ENCODE measurements around the gene NME3. TPM values are rescaled to one million over a fixed set of nuclear protein-coding genes. Genes with fewer than 3 reads are reported as not detected.

Gene NME3
- total RNA-seq, 1 experiment from 2014 or later: 49.0 TPM

DNA sequence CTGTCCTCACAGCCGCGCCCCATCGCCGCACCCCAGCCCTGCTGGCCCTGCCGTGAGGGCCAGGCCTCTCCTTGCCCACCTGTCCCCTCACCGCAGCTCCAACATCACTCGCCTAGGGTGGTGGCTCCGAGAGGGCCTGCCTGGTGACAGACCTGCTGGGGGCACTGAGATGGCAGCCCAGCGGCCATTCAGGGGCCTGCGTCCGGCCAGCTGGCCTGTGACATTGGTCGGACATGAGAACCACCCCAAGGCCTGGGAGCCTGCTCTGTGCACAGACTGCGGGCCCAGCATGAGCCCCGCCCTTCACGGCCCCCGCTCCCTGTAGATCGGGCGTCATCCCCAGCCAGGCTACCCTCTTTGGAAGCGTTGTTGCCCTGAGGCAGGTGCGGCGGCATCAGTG is 11.8 kb downstream of the NME3 start:
- H3F3A ChIP-seq (ENCODE audit: insufficient read depth, low read depth): no peaks in the 10 kb centered on the region; the same call in 1 of the 2 replicates
- no peaks in the 10 kb centered on the region for H3K79me2 ChIP-seq (ENCODE audit: low read depth)
- no peak overlapping the region for H3K27ac ChIP-seq
- no TSS peak for BruUV-seq (replicated peaks)
- no peak overlapping the region for H3K4me3 ChIP-seq
- no peaks in the 10 kb centered on the region; the same call in 1 of the 2 replicates for H4K20me1 ChIP-seq (ENCODE audit: insufficient read depth)
- H3K9me2 ChIP-seq (ENCODE audit: insufficient read depth): no peaks in the 10 kb centered on the region
- POLR2A ChIA-PET (ENCODE audit: unreplicated experiment): interaction anchor here (0.5 kb wide), 1 partner anchor 48 kb away, joined by 7 read pairs; no protein-coding TSS in a partner anchor
- intact Hi-C loops (cut with micrococcal nuclease; ENCODE audit: unreplicated experiment): no loop called here
- H3K4me1 ChIP-seq (replicated peaks; ENCODE audit: insufficient read depth): no peaks in the 10 kb centered on the region
- H3K27me3 ChIP-seq (ENCODE audit: insufficient read depth, low read depth): no peaks in the 10 kb centered on the region
- H3K4me2 ChIP-seq: no peak overlapping the region
- no peak for TF ChIP-seq EZH2 (IDR thresholded peaks at IDR 0.05; ENCODE audit: low read depth)
- no peaks in the 10 kb centered on the region for H3K9me3 ChIP-seq (ENCODE audit: insufficient read depth, low read depth)
- no peak for DNase-seq
- H3K36me3 ChIP-seq (ENCODE audit: low read depth): no peaks in the 10 kb centered on the region; the same call in none of the 2 replicates
- CTCF ChIA-PET: no interaction called here
- H2AFZ ChIP-seq: no peak overlapping the region

- no peaks in the 10 kb centered on the region for H3K4me1 ChIP-seq (replicated peaks; ENCODE audit: insufficient read depth)
- intact Hi-C loops (cut with micrococcal nuclease; ENCODE audit: unreplicated experiment): no loop called here
- no peak for TF ChIP-seq CTCF (conservative IDR thresholded peaks at IDR 0.05)
- TF ChIP-seq EZH2 (IDR thresholded peaks at IDR 0.05; ENCODE audit: low read depth): no peak
- no peaks in the 10 kb centered on the region for H3K9me3 ChIP-seq (ENCODE audit: insufficient read depth, low read depth)
- H3F3A ChIP-seq (ENCODE audit: insufficient read depth, low read depth): no peaks in the 10 kb centered on the region; the same call in 1 of the 2 replicates
- no peaks in the 10 kb centered on the region for H3K79me2 ChIP-seq (ENCODE audit: low read depth)
- no peak overlapping the region for H3K27ac ChIP-seq
- no peaks in the 10 kb centered on the region for H3K27me3 ChIP-seq (ENCODE audit: insufficient read depth, low read depth)
- no peak overlapping the region for H2AFZ ChIP-seq
- ChIA-PET CTCF (no interaction called here), POLR2A (ENCODE audit: unreplicated experiment) (interaction anchor here (0.5 kb wide), 1 partner anchor 47 kb away, joined by 7 read pairs; no protein-coding TSS in a partner anchor)
- DNase-seq: no peak
- H3K36me3 ChIP-seq (ENCODE audit: low read depth): no peaks in the 10 kb centered on the region; the same call in none of the 2 replicates
- no peak overlapping the region for H3K4me2 ChIP-seq
- BruUV-seq (replicated peaks): no TSS peak
- H3K9me2 ChIP-seq (ENCODE audit: insufficient read depth): no peaks in the 10 kb centered on the region
- H3K4me3 ChIP-seq: no peak overlapping the region
- H4K20me1 ChIP-seq (ENCODE audit: insufficient read depth): no peaks in the 10 kb centered on the region; the same call in 1 of the 2 replicates
Observed at GRCh38 chr16:1758923-1759322, 12.4 kb downstream of the NME3 start.

DNA sequence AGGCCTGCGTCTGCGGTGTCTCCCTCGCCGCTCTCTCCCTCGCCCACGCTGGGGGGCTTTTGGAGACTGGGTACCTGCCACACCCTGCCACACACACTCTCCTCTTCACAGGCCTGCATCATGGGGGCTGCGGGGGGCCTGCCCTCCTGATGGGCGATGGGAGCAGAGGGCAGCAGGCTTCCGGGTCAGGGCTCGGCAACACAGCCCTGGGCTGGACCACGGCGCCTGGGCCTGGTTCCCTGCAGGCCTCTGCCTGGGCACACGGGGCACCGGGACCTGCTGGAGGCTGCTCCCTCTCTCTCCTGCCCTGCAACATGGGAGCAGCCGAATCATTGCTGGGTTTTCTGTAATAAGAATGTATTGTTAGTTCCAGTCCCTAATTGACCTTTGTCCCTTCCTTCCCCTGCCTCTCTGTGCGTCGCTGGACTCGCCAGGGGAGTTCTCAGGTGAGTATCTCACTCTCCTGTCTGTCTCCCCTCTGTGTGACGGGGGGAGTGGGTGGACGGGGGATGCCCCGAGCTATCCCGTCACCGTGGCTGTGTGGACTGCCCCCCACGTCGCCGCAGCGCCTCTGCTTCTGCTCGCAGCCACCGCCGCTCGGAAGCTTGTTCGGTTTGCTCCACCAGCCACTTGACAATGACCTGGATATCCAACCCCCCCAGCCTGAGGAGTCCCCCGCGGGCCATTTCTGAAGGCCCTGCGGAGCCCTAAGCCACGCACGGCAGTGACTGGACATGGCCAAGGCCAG is 13.5 kb downstream of the NME3 start:
- H3K4me2 ChIP-seq: no peak overlapping the region
- no peaks in the 10 kb centered on the region; the same call in 1 of the 2 replicates for H3F3A ChIP-seq (ENCODE audit: insufficient read depth, low read depth)
- ChIA-PET CTCF (no interaction called here), POLR2A (ENCODE audit: unreplicated experiment) (no interaction called here)
- H3K27me3 ChIP-seq (ENCODE audit: insufficient read depth, low read depth): no peaks in the 10 kb centered on the region
- no peaks in the 10 kb centered on the region; the same call in 1 of the 2 replicates for H4K20me1 ChIP-seq (ENCODE audit: insufficient read depth)
- no peak overlapping the region for H3K27ac ChIP-seq
- no peaks in the 10 kb centered on the region for H3K9me3 ChIP-seq (ENCODE audit: insufficient read depth, low read depth)
- no peak overlapping the region for H3K4me3 ChIP-seq
- H3K36me3 ChIP-seq (ENCODE audit: low read depth): no peaks in the 10 kb centered on the region; the same call in none of the 2 replicates
- H2AFZ ChIP-seq: no peak overlapping the region
- H3K9me2 ChIP-seq (ENCODE audit: insufficient read depth): no peaks in the 10 kb centered on the region
- no peak for TF ChIP-seq EZH2 (IDR thresholded peaks at IDR 0.05; ENCODE audit: low read depth)
- no peak for TF ChIP-seq CTCF (conservative IDR thresholded peaks at IDR 0.05)
- H3K4me1 ChIP-seq (replicated peaks; ENCODE audit: insufficient read depth): no peaks in the 10 kb centered on the region
- BruUV-seq (replicated peaks): no TSS peak
- intact Hi-C loops (cut with micrococcal nuclease; ENCODE audit: unreplicated experiment): no loop called here
- no peak for DNase-seq
- H3K79me2 ChIP-seq (ENCODE audit: low read depth): no peaks in the 10 kb centered on the region
